ENCODE data around the gene PJVK.

DNA sequence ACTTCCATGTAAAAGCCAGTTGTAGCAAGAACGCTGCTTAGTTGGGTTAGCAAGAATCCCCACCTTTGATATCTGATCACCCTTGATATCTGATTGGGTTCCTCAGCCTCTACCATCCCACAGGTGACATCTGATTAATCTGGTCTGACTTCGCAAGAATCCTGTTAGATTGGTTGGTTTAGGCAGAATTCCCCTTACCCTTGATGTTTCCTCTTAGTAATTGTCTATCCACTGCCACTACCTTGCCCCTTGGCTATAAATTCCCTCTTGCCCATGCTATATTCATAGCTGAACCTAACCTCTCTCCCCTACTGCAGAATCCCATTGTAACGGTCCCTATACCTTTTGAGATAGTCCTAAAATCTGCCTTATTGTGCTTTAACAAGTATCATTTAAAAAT is 33.3 kb upstream of the PJVK start:
- TF ChIP-seq BHLHE40 (IDR thresholded peaks at IDR 0.05; ENCODE audit: borderline replicate concordance in 1 of 2, low read depth in 2 of 2, low read length in 1 of 2) (no peak), EP300 (IDR thresholded peaks at IDR 0.05; ENCODE audit: borderline replicate concordance in 1 of 2, control insufficient read depth in 1 of 2, low read depth in 2 of 2, low read length in 2 of 2) (no peak), MXI1 (IDR thresholded peaks at IDR 0.05; ENCODE audit: low read depth, low read length) (no peak), FOXM1 (IDR thresholded peaks at IDR 0.05; ENCODE audit: low read depth, low read length) (no peak), FOS (IDR thresholded peaks at IDR 0.05; ENCODE audit: borderline replicate concordance, extremely low read depth, insufficient read length) (no peak)
